Effector memory CD8-positive, alpha-beta T cell (primary cell): Measurements from ENCODE around the gene ADGRL2.
"Not testable (repeated sequence)": the region's sequence is repeated elsewhere in the genome, so short reads cannot be mapped to it uniquely, and the experiment has no call there.

Experiments
- ATAC-seq: fragments of 150-1000 bp; cut with Tn5 transposase; replicated peaks from 2 replicates; pipeline ENCODE4 v1.10.0; 2021; ENCODE audit warnings: mild to moderate bottlenecking, moderate library complexity
- DNase-seq, 3 experiments: peaks; one replicate each; pipeline ENCODE4 v3.0.0; 2021
- H3K27ac Mint-ChIP-seq, 2 donors: one replicate each; pipeline ENCODE4 v1.8.0; 2022; ENCODE audit warnings: mild to moderate bottlenecking in 2 of 2, mixed read lengths in 2 of 2, moderate library complexity in 2 of 2
- H3K27me3 Mint-ChIP-seq, 2 donors: one replicate each; pipeline ENCODE4 v1.8.0; 2022; ENCODE audit warnings: mixed read lengths in 2 of 2
- H3K36me3 Mint-ChIP-seq: one replicate; pipeline ENCODE4 v1.8.0; 2022; ENCODE audit warnings: mild to moderate bottlenecking, moderate library complexity, mixed read lengths; ENCODE audit not compliant: insufficient read depth
- H3K4me1 Mint-ChIP-seq, 2 donors: one replicate each; pipeline ENCODE4 v1.8.0; 2022; ENCODE audit warnings: low read depth in 2 of 2, mixed read lengths in 2 of 2
- H3K4me3 Mint-ChIP-seq, 2 donors: one replicate each; pipeline ENCODE4 v1.8.0; 2022; ENCODE audit warnings: mild to moderate bottlenecking in 2 of 2, mixed read lengths in 2 of 2, moderate library complexity in 2 of 2
- H3K9me3 Mint-ChIP-seq, 2 donors: one replicate each; pipeline ENCODE4 v1.8.0; 2022; ENCODE audit warnings: mixed read lengths in 2 of 2

Gene ADGRL2

DNA sequence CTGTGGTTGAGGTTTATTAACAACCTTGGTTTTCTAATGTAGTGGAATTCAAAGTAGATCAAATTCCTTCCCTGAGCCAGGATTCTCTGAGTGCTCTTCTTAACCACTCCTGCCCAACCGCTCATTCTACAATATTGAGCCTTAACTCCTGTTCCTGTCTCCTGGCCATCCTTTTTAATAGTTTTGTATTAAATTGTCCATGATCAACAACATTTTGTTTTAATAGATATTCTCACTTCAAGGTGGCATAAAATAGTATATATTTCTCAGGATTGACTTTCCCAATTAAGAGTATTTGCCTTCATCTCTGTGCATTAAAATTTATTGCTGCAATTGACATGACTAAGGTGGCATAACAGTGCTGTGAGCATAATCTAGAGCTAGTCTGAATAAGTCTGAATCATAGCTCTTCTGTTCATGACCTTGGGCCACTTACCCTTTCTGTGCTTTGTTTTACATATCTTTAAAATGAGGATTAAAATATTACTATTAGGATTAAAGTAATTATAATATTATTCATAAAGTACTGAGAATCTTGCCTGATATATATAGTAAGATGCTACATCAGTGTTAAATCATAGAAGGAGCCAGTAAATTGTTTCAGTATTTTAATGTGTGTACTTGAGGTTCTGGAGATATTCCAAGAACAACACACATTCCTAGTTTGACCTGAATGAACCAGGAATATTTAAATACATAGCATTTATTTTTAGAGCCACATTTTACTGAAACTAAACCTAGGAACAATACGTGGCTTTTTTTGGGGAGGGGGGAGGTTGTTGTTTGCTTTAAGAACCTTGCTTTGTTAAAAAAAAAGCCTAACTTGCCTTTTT is 76.4 kb downstream of the ADGRL2 start:
- Mint-ChIP-seq H3K4me3 (no peak overlapping the region), H3K27me3 (no peaks in the 10 kb centered on the region), H3K9me3 (peaks cover 7 to 10% of the 10 kb centered on the region in 2 donors), H3K27ac (no peak overlapping the region), H3K4me1 (no peaks in the 10 kb centered on the region), H3K36me3 (no peaks in the 10 kb centered on the region)
- no peak for ATAC-seq
- no peak for DNase-seq

DNA sequence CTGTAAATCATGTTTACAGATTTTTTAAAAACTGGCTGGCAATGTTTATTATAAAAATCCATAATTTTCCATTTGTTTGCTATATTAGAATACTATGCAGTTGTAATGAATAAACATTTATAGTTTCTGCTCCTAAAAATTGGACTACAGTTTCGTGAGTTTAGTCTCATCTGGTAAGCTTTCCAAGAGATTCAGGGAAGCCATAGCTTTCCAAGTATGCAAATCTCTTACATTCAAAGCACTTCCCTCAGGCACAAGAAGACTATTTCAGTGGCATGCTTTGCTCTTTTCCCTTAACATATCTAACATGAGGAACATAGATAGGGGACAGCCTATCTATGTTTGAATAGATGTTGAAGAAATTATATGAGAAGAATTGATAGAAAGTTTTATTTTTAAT is 77.2 kb downstream of the ADGRL2 start:
- ATAC-seq (no peak), DNase-seq (no peak)
- Mint-ChIP-seq H3K4me1 (no peaks in the 10 kb centered on the region), H3K27me3 (no peaks in the 10 kb centered on the region), H3K9me3 (peaks cover 7 to 10% of the 10 kb centered on the region in 2 donors), H3K27ac (no peak overlapping the region), H3K4me3 (no peak overlapping the region), H3K36me3 (no peaks in the 10 kb centered on the region)

DNA sequence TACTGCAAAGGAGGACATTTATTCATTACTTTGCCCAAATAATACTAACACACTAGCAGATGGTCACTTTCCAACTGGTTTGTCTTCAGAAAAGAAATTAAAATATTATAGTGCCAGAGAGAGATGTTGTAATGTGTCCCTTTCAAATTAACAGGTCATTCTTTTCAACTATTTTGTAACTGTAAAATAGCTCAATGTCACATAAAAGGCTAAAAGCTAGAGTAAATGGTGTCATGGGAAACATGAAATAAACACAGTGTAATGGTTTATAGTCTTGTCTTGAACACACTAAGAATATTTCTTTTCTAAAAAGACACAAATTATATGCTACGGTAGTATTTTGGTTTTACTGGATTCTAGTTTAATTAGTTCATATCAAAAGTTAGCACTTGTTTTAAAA is 77.8 kb downstream of the ADGRL2 start:
- no peak overlapping the region for H3K4me3 Mint-ChIP-seq
- no peaks in the 10 kb centered on the region for H3K4me1 Mint-ChIP-seq
- H3K9me3 Mint-ChIP-seq: peaks cover 7 to 10% of the 10 kb centered on the region in 2 donors
- DNase-seq (no peak), ATAC-seq (no peak)
- no peak overlapping the region for H3K27ac Mint-ChIP-seq
- no peaks in the 10 kb centered on the region for H3K27me3 Mint-ChIP-seq
- H3K36me3 Mint-ChIP-seq: no peaks in the 10 kb centered on the region

DNA sequence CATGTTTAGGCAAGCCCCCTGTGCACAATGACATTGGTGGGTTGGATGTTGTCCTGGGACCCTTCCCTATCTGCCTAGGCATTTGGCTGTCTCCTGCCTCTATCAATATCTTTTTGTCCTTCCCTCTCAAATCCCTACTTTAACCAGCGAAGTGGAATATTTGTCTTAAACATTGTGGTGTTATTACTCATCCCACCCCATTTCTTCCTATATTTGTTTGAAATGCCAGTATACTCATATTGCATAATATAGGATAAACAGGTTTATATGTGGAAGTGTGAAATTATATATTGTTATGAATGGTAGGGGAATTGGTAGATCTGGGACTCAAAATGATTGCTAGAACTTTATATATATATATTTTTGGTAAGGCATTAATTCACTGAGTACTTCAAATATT is 80.0 kb downstream of the ADGRL2 start:
- Mint-ChIP-seq H3K27me3 (no peaks in the 10 kb centered on the region), H3K9me3 (peaks cover 7 to 10% of the 10 kb centered on the region in 2 donors), H3K4me1 (no peaks in the 10 kb centered on the region), H3K27ac (no peak overlapping the region), H3K36me3 (no peaks in the 10 kb centered on the region), H3K4me3 (no peak overlapping the region)
- DNase-seq: no peak
- no peak for ATAC-seq

DNA sequence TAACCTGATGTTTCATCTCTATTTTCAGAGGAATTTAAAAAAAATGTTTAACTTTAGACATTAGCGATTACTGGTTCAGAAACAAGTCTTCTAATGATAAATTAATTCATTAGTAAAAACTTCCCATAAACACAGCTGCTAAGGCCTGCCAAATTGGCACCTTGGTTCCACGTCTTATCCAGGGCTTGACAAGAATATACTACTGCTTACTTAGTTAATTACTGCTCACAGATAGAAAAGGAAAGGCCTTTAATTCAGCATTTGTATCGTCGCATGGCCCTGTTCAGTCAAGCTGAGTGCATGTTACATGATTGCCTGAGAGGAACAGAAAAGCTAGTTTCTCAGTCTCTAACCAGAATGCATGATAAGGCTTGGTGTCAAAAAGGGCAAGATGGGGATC is 84.6 kb downstream of the ADGRL2 start:
- DNase-seq: no peak
- peaks cover 12 to 19% of the 10 kb centered on the region in 2 donors for H3K9me3 Mint-ChIP-seq

DNA sequence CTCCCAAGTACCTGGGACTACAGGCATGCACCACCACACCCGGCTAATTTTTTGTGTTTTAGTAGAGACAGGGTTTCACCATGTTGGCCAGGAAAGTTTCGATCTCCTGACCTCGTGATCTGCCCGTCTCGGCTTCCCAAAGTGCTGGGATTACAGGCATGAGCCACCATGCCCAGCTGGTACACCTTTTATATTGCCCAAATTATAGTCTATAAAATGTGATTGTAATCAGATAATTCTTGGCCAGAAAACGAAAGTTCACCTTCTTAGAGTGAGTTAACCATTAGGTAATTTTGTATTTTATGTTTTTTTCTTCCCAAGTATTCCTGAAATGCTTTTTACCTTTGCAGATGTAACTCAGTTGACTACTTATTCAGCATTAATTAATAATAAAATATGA is 85.6 kb downstream of the ADGRL2 start:
- H3K9me3 Mint-ChIP-seq: peaks cover 13 to 18% of the 10 kb centered on the region in 2 donors
- not testable (repeated sequence) for H3K27ac Mint-ChIP-seq, H3K27me3 Mint-ChIP-seq, H3K4me3 Mint-ChIP-seq, DNase-seq, H3K36me3 Mint-ChIP-seq, H3K4me1 Mint-ChIP-seq, ATAC-seq

More for the DNA sequence above, 84.6 kb downstream of the ADGRL2 start:
- Mint-ChIP-seq H3K27ac (no peak overlapping the region), H3K4me1 (no peaks in the 10 kb centered on the region), H3K36me3 (no peaks in the 10 kb centered on the region), H3K4me3 (no peak overlapping the region), H3K27me3 (no peaks in the 10 kb centered on the region)
- ATAC-seq: no peak

DNA sequence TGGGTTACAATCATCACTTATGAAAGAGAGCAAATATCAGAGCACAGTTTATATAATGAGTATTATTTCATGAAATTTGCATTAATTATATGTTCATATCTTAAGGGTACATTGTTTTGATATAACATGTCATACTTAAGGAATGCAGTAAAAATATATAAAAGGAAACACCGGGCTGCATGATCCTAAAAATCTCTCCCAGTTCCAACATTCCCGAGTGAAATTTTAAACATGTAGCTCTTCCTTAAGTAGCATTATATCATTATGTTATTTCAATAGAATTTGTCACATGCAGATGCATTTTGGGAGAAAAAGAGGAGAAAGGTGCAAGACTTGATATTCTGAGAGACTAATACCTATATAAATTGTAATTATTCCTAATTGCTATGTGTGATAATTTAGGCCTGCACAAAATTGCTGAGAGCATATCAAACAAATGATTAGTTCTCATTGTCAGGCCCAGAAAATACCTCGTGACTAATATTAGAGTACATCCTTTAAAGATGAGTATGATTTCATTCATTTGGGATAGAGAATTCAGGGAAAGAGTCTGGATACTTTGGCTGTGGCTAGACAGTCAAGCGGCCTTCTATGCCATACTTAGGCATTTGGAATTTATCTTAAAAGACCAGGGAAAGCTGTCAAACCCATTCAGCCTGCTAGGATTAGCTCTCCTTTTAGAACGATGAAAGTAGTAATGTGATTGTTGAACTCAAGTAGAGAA is 86.8 kb downstream of the ADGRL2 start:
- Mint-ChIP-seq H3K4me3 (no peak overlapping the region), H3K27ac (no peak overlapping the region), H3K36me3 (no peaks in the 10 kb centered on the region), H3K4me1 (no peaks in the 10 kb centered on the region), H3K9me3 (peaks cover 9 to 11% of the 10 kb centered on the region in 2 donors), H3K27me3 (no peaks in the 10 kb centered on the region)
- ATAC-seq (no peak), DNase-seq (no peak)

DNA sequence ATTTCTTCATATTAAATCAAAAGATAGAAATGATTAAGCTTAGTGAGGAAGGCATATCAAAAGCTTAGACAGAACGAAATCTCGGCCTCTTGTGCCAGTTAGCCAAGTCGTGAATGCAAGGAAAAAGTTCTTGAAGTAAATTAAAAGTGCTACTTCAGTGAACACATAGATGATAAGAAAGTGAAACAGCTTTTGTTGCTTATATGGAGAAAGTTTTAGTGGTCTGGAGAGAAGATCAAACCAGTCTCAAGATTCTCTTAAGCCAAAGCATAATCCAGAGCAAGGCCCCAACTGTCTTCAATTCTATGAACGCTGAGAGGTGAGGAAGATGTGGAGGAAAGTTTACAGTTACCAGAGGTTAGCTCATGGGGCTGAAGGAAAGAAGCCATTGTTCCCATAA is 88.4 kb downstream of the ADGRL2 start:
- ATAC-seq (no peak), DNase-seq (no peak)
- Mint-ChIP-seq H3K4me1 (no peaks in the 10 kb centered on the region), H3K9me3 (peaks cover 9 to 11% of the 10 kb centered on the region in 2 donors), H3K27ac (no peak overlapping the region), H3K27me3 (no peaks in the 10 kb centered on the region), H3K36me3 (no peaks in the 10 kb centered on the region), H3K4me3 (no peak overlapping the region)

DNA sequence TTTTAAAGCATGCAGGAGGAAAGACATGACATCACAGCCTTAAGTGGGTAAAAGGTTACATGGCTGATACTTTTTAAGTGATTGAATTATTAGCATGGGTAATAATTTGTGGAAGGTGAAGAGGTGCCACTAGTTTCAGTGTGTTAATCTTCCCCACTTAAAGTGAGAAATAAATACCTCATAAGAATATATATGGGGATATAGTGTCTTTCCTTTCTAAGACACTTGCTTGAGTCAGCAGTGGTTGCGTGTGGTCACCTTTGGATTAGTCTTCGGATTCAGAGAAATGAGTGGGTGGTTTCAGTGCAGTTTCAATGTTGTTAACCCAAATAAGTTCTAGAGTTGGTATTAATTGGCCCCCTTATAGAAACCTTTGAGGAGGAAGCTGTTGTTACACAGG is 94.1 kb downstream of the ADGRL2 start:
- DNase-seq (no peak), ATAC-seq (no peak)
- Mint-ChIP-seq H3K36me3 (no peaks in the 10 kb centered on the region), H3K27ac (no peak overlapping the region), H3K9me3 (peaks cover 0 to 6% of the 10 kb centered on the region in 2 donors), H3K27me3 (no peaks in the 10 kb centered on the region), H3K4me1 (no peaks in the 10 kb centered on the region), H3K4me3 (no peak overlapping the region)

DNA sequence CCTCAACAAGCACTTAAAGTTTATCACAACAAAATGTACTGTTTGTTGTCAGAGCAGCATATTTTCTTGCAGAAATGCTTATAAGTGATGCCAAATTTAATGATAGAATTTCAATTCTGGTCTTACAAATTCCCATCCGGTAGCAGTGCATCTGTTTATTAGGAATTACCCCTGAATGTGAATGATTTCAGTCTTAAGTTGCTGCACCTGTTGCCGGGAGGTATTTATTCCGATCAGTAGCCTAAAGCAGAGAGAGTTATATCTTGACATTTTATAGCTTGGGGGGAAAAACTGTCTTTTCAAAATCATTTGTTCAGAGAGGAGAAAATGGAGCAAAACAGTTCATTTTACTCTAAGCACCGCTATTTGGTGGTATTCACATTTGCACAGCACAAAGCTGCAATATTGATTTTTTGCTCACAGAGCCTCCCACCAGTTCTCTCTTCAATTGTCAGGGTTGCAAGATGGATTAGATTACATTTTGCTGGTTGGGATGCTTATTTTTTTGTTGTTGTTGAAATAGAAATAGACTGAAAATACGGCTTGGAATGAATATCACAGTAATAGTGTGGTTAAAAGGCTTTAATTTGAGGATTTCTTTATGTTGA is 98.6 kb downstream of the ADGRL2 start:
- Mint-ChIP-seq H3K4me3 (no peak overlapping the region), H3K27me3 (no peaks in the 10 kb centered on the region), H3K9me3 (peaks cover 6 to 14% of the 10 kb centered on the region in 2 donors), H3K4me1 (no peaks in the 10 kb centered on the region), H3K36me3 (no peaks in the 10 kb centered on the region), H3K27ac (no peak overlapping the region)
- no peak for DNase-seq
- ATAC-seq: no peak

DNA sequence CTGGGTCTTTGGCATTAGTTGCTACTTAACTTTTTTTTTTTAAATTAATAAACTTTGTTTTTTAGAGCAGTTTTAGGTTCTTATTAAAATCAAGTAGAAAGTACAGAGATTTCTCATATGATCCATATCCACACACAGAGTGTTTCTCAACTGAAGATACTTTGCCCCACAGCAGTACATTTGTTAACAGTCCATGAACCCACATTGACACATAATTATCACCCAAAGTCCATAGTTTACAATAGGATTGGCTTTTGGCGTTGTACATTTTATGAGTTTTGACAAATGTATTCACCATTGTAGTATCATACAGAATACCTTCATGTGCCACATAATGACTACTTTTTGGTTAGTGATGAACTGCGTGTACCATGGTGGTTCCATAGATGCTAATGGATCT is 106.8 kb downstream of the ADGRL2 start:
- H3K4me1 Mint-ChIP-seq: no peaks in the 10 kb centered on the region
- H3K27me3 Mint-ChIP-seq: no peaks in the 10 kb centered on the region
- DNase-seq (no peak), ATAC-seq (no peak)
- H3K4me3 Mint-ChIP-seq: no peak overlapping the region
- no peak overlapping the region for H3K27ac Mint-ChIP-seq
- peaks cover 5 to 8% of the 10 kb centered on the region in 2 donors for H3K9me3 Mint-ChIP-seq
- H3K36me3 Mint-ChIP-seq: no peaks in the 10 kb centered on the region

DNA sequence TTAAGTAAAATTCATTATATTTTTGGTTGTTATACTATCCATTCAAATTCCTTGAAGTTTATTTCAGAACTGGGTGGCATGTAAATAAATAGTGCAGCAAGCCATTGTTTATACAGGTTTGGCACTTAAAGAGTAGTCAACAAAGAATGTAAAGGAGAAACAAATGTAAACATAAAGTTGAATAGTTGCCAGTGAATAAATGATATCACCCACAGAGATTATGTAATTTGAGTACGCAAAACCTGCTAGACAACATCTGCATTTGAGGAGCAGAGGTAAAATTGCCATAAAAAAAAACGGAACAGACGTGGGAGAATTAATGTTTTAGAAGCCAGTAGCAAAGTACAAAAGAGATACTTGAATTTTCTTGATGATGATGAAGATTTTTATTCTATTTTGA is 111.6 kb downstream of the ADGRL2 start:
- no peaks in the 10 kb centered on the region for H3K4me1 Mint-ChIP-seq
- ATAC-seq: no peak

DNA sequence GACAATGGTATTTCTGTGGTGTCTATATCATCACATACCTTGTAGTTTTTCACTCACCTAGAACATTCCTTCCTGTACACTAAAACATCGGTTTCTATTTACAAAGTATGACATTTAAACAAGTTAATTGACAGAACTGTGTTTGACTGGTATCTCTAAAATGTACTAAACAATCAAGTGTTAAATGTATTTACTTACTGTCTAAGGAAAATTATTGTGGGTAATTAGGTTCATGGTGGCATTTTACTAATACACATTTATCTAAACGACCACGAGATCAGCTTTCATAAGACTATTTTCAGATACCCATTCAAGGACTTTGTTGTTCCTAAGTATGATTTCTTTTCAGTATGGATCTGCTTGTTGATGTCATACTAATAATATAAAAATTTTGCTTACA is 115.2 kb downstream of the ADGRL2 start:
- no peaks in the 10 kb centered on the region for H3K4me1 Mint-ChIP-seq

More for the DNA sequence above, 111.6 kb downstream of the ADGRL2 start:
- Mint-ChIP-seq H3K36me3 (no peaks in the 10 kb centered on the region), H3K27me3 (no peaks in the 10 kb centered on the region), H3K9me3 (peaks cover 5 to 8% of the 10 kb centered on the region in 2 donors), H3K27ac (no peak overlapping the region), H3K4me3 (no peak overlapping the region)
- DNase-seq: no peak

More for the DNA sequence above, 115.2 kb downstream of the ADGRL2 start:
- Mint-ChIP-seq H3K9me3 (peaks cover 0 to under 1% of the 10 kb centered on the region in 2 donors), H3K27ac (no peak overlapping the region), H3K27me3 (no peaks in the 10 kb centered on the region), H3K4me3 (no peak overlapping the region), H3K36me3 (no peaks in the 10 kb centered on the region)
- DNase-seq (no peak), ATAC-seq (no peak)
